H1 (cell line): ENCODE data around the gene DNM2. TPM values are rescaled to one million over a fixed set of nuclear protein-coding genes. Genes with fewer than 3 reads are reported as not detected.

ENCODE experiments used
- BCL11A ChIP-seq, 2 experiments: IDR thresholded peaks; one replicate each; pipeline ENCODE4 v1.6.1; 2011; ENCODE audit warnings: low read depth in 2 of 2, low read length in 2 of 2, mild to moderate bottlenecking in 2 of 2
- GABPA ChIP-seq: IDR thresholded peaks from 2 replicates; pipeline ENCODE4 v1.6.1; 2011; ENCODE audit warnings: mild to moderate bottlenecking, low read length, moderate library complexity, borderline replicate concordance; ENCODE audit not compliant: insufficient read depth
- SP4 ChIP-seq: IDR thresholded peaks from 2 replicates; pipeline ENCODE4 v1.6.1; 2012; ENCODE audit warnings: low read length, inconsistent platforms
- SUZ12 ChIP-seq: fragments of 200-600 bp; sonication (generic); IDR thresholded peaks from 2 replicates; pipeline ENCODE4 v1.6.1; 2012; ENCODE audit warnings: mild to moderate bottlenecking, inconsistent platforms, low read length, moderate library complexity, mixed read lengths
- polyA plus RNA-seq, 7 experiments: library from polyadenylated mRNA; depleted of rRNA in 3 of 7; stranded (reverse) in 5 of 7; unstranded in 2 of 7; fragments of >200 nt in 5 of 7; fragments of 200-250 nt in 2 of 7; gene quantifications; 1 replicate in 5 of 7; 2 replicates in 1 of 7; 4 replicates in 1 of 7; pipeline versions ENCODE4 v1.2.1 to v1.2.3, GENCODE V29; 2011 to 2013; ENCODE audit warnings: missing spikeins in 2 of 7, mixed read lengths in 2 of 7
- total RNA-seq: library from RNA; stranded (reverse); fragmentation: NEBNext Ultra II Directional; extraction: Animal tissue kit (Norgen Biotek cat#: 25700); gene quantifications from 2 replicates; pipeline ENCODE4 v1.2.1, GENCODE V29; 2021

DNM2 gene
- total and polyA plus RNA-seq, 2 of the 8 experiments (the other 6 are each of a cell fraction or from before 2014, with no cell fraction given): 61.9 to 120 TPM

DNA sequence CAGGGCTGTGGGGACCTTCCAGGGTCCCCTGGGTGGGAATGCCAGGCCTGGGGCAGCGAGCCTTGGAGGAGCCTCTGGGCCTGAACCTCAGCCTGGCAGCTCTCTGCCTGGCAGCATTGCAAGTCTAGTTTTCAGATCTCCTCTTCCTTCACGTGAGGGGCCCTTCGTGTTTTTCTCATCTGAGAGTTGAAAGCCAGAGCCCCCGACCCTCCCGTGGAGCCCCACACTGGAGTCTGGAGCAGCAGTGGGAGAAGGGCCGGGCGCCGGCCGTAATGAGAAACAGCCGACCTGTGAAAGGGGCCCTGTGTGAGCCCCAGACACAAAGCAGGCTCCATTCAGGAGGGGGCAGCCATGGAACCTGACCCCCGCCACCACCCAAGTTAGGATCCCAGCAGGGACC is 98.8 kb downstream of the DNM2 start (continued):
- no peak for TF ChIP-seq SUZ12
- TF ChIP-seq BCL11A (IDR thresholded peaks at IDR 0.05; ENCODE audit: low read depth in 2 of 2, low read length in 2 of 2): no peak
- TF ChIP-seq GABPA: no peak
- TF ChIP-seq SP4: no peak
